Breast epithelium (tissue), 3 donors: ENCODE data around the gene SCO1.

Experiments
- POLR2A ChIP-seq: fragments of 450-650 bp; IDR thresholded peaks from one replicate; pipeline ENCODE4 v1.6.1; 2016; ENCODE audit warnings: antibody characterized with exemption, mild to moderate bottlenecking, moderate library complexity
- POLR2AphosphoS5 ChIP-seq, 3 donors: sonication (generic); formaldehyde crosslinking; IDR thresholded peaks; one replicate each; pipeline ENCODE4 v1.6.1; 2017; ENCODE audit warnings: antibody characterized with exemption in 3 of 3
- TF ChIP-seq, protein P1 (sequence below), 3 donors: fragments of 450-650 bp; IDR thresholded peaks; one replicate each; pipeline ENCODE4 v1.5.1; 2016 to 2017; ENCODE audit warnings: antibody characterized with exemption in 3 of 3, mild to moderate bottlenecking in 3 of 3, moderate library complexity in 3 of 3

DNA sequence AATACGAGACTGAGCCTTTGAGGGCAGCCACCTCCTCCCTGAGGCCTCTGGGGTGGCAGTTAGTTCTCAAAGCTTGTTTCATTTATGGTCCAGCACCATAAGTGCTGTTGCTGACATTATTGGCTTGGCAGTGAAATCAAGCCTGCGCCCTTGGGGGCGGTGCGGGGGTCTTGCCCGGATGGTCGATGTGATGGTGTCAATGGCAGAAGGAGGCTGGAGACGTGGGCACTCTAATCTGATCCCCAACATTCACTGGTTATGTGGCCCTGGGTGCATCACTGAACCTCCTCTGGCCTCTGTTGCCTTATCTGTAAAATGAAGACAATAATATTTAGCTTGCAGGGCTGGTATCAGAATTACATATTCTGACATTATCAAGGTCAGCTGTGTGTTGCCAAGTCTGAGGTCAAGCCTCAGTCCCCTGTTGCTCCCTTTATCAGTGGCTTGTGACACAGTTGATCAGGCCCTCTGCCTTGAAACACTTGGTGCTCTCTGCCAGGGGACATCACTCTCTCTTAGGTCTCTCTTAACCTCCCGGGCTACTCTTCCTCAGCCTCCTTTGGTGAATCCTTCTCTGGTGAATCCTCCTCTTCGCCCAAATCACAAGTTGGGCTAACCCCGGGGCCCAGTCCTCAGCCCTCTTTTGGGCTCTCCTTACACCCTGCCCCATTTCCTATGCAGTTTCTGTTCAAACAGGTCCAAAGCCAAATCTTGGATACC lies 44.2 kb upstream of the SCO1 start:
- TF ChIP-seq, protein P1, sequence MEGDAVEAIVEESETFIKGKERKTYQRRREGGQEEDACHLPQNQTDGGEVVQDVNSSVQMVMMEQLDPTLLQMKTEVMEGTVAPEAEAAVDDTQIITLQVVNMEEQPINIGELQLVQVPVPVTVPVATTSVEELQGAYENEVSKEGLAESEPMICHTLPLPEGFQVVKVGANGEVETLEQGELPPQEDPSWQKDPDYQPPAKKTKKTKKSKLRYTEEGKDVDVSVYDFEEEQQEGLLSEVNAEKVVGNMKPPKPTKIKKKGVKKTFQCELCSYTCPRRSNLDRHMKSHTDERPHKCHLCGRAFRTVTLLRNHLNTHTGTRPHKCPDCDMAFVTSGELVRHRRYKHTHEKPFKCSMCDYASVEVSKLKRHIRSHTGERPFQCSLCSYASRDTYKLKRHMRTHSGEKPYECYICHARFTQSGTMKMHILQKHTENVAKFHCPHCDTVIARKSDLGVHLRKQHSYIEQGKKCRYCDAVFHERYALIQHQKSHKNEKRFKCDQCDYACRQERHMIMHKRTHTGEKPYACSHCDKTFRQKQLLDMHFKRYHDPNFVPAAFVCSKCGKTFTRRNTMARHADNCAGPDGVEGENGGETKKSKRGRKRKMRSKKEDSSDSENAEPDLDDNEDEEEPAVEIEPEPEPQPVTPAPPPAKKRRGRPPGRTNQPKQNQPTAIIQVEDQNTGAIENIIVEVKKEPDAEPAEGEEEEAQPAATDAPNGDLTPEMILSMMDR (IDR thresholded peaks at IDR 0.05) = no peak
- TF ChIP-seq POLR2A (no peak), POLR2AphosphoS5 (IDR thresholded peaks at IDR 0.05) (no peak)
